GF-D8 (cell line): ENCODE measurements around the gene FMN2.

Experiments
- DNase-seq: peaks from one replicate; lab custom pipeline; 2025; lab: John Stamatoyannopoulos, UW

The FMN2 gene

GRCh38 chr1:240098534-240098933, 6.9 kb downstream of the FMN2 start:
- DNase-seq = no peak

GRCh38 chr1:240099329-240099728, 7.6 kb downstream of the FMN2 start:
- DNase-seq = no peak

GRCh38 chr1:240099748-240100147, 8.1 kb downstream of the FMN2 start:
- no peak for DNase-seq

GRCh38 chr1:240100371-240100934, 8.8 kb downstream of the FMN2 start:
- DNase-seq = no peak

DNA sequence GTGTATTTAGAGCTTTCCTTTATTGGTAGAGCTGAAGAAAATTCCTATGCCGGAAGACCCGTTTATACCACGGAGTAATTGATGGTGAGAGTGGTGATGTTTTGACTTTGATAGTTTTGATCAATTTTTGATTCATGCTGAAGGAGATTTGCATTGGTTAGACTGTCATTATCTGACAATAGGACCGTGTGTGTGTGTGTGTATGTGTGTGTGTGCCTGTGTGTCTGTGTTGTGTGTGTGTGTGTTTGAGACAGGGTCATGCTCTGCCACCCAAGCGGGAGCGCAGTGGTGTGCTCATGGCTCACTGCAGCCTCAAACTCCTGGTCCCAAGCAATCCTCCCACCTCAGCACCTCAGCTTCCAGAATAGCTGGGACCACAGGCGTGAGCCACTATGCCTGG, 9.6 kb downstream of the FMN2 start:
- DNase-seq = no peak

GRCh38 chr1:240101737-240102136, 10.1 kb downstream of the FMN2 start:
- no peak for DNase-seq

- DNase-seq = no peak
These were observed 13.0 kb downstream of the FMN2 start for GRCh38 chr1:240104672-240105071.

- DNase-seq = no peak
These were observed 15.5 kb downstream of the FMN2 start for GRCh38 chr1:240107058-240107684.

GRCh38 chr1:240109130-240109529, 17.4 kb downstream of the FMN2 start:
- DNase-seq = no peak

- DNase-seq = no peak
These were observed 18.4 kb downstream of the FMN2 start for GRCh38 chr1:240109920-240110636.

GRCh38 chr1:240111558-240111957, 19.9 kb downstream of the FMN2 start:
- DNase-seq = no peak

DNA sequence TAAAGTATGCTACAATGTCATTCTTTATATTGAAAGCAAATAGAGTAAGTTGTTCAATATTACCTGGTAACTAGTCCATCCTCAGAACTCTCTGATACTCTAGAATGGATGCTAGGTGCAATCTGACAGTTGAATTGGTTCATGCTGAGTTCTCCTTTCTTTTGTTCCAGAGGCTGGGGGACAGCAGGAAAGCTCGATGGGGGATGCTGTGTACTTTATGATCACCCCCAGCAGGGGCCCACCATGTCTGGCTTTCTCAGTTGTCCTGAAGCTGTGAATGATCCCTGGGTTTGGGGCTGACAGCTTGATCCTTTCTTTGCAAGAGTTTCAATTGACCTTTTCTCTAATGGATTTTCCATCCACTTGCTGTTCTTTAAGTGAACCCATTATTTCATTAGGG, 22.5 kb downstream of the FMN2 start:
- DNase-seq = no peak

- no peak for DNase-seq
These were observed 24.1 kb downstream of the FMN2 start for GRCh38 chr1:240115831-240116230.

DNA sequence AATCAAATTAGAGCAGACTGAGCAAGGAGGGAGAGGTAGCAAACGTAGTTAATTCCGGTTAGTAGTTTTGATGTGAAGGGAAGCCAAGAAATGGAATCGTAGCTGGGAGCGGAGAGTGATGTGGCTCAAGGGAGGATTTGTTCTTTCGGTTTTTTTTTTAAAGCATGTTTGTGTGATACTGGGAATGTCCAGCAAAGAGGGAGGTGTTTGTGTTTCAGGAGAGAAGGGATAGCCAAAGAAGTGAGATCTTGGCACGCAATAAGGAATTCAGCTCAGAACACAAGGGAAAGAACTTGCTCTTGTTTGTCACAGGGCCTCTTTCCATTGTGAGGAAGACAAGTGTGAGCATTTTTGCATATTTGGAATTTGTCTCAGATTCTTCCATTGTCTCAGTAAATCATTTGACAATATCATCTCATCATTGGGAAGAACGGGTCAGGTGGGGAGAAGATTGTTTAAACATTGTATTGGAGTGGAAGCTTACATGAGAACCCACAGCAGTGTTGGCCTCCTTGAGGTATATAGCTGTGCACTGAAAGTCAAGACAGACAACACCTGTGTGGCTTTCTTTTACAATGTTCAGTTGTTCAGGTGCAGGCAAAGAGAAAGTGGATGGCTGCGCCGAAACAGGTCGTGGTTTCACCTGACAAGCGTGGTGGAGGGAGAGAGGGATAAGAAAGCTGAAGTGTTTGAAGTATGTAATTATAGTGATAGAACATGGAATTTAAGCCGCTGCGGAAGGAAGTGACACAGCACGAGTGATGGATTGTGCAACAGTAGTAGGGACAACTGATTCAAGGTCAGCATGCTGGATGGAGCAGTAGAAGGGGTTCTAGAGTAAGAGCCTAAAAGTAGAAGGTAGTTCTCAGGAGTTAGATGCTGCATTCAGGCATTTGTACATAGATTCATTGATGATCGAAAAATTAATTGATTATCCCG, 25.4 kb downstream of the FMN2 start:
- DNase-seq = no peak

DNA sequence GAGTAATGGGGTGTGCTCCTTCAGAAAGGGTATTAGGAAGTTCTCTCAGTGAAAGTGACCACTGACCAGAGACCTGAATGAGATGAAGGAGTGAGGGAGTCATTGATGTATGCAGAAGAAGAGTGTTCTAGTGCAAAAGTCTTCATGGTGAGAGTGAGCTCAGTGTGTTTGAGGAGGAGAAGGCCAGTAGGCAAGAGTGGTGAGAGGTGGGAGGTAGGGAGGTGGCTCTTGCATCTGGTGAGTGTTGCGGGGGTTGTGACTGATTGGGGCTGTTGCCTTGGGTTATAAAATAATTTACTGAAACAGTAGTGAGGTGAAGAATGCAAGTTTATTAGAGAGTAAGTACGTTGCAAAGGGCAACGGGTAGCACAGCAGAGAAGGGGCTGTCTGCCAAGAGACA, 26.2 kb downstream of the FMN2 start:
- DNase-seq = no peak

DNA sequence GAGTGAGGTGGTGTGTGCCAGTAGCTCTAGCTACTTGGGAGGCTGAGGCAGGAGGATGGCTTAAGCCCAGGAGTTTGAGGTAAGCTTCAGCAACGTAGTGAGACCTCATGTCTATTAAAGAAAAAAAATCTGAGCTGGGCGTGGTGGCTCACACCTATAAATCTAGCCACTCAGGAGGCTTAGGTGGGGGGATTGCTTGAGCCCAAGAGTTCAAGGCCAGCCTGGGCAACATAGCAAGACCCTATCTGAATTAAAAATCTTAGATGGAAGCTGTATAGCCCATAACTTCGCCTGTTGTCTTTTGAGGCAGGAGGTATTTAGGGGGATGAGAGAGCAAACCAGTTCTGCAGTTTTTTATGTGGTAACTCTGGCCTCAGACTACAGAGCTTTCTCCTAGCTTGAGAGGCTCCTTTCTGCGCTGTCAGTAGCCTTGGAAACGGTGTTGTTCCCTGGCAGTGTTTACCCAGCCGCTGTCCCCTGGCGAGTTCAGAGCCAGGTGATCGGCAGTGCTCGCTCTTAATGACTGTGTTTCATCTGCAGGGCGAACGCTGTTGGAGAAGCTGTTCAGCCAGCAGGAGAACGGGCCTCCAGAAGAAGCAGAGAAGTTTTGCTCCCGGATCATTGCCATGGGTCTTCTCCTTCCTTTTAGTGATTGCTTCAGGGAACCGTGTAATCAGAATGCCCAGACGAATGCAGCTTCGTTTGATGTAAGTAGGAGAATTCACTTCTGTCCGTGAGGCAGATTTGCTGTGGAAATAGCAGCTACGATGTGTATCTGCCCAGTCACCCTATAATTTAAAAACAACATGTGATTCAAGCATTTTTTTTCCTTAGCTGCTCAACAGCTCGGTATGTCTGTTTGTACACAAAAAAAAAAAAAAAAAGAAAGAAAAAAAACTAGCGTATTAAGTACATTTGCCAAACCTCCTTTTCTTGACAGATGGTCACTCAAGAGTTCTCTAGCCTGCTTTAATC, 31.2 kb downstream of the FMN2 start:
- DNase-seq = no peak

- no peak for DNase-seq
These were observed 35.1 kb downstream of the FMN2 start for GRCh38 chr1:240126821-240127220.

- no peak for DNase-seq
These were observed 36.7 kb downstream of the FMN2 start for GRCh38 chr1:240128366-240128765.

DNA sequence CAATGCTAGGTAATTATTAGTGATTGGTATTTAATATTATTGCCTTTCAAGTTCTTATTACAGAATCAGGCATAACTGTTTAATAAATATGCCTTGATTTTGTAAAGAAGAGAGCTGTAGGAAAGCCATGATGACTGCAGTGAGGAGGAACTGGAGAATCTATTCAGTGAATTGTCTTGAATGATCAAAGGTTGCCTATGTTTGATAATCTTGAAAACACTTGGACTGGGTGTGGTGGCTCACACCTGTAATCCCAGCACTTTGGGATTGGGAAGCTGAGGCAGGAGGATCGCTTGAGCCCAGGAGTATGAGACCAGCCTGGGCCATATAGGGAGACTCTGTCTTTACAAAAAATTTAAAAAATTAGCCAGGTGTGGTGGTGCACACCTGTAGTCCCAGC, 42.4 kb downstream of the FMN2 start:
- DNase-seq = no peak

GRCh38 chr1:240134596-240134995, 42.9 kb downstream of the FMN2 start:
- DNase-seq = no peak

DNA sequence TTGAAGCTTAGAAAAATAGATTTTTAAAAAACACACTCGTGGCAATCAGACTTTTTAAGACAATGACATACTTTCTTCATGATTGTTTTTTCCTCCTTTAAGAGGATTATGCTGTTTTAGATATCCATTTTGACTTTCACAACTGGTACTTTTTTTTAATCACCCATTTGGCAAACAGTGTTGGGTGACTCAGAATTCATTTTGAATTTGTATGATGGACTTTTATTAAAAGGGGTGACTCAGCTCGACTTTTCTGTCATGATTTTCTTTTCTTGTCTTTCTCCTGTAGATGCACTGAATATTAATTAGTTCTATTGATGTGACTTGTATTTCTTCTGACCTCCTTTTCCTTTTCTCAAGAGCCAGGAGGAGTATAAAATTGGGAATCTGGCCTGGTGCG, 44.7 kb downstream of the FMN2 start:
- DNase-seq = no peak
